ENCODE measurements around the gene SLAMF1. TPM values are rescaled to one million over a fixed set of nuclear protein-coding genes. Genes with fewer than 3 reads are reported as not detected.
A peak's percentile ranks its signal among the peaks of the same experiment; 100 is the strongest.

SLAMF1 gene
- total RNA-seq, 5 donors from 2014 or later (not counting 1 experiment from before 2014, with no cell fraction given): 19.4 to 38.7 (median 30.7) TPM

DNA sequence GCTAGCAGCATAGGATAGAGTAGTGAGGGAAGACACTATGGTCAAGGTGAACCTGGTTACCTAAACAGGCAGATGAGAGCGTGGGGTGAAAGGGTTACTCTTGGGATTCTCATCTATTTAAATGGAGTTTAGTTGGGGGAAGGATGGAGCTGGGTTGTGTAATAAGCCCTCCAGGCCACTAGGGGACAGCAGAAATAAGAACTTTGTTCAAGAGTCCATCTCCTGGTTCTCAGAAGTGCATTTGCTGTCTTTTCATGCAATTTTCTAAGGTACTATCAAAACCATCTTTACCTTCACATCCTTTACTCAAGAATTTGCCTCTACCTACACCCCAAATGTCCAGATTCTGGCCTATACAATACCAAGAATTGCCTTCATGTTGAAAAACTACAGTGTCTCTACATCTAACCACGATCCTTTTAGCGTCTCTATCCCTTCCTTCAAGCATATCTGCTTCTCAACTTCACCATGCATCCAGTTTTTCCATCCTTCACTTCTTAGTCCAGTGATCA lies 28.0 kb downstream of the SLAMF1 start:
- Histone ChIP-seq H3K27ac (ENCODE audit: low read length) (peak overlapping the region; percentile 24), H3K9me3 (peaks cover 2% of the 10 kb centered on the region), H3K4me1 (ENCODE audit: control insufficient read depth in 1 of 2, extremely low read depth in 1 of 2, insufficient read depth in 2 of 2, low read length in 2 of 2) (peaks cover 18 to 29% of the 10 kb centered on the region in 2 experiments), H3K36me3 (ENCODE audit: control insufficient read depth in 2 of 2, extremely low read depth in 1 of 2, insufficient read depth in 1 of 2, low read length in 1 of 2) (peaks cover 4 to 36% of the 10 kb centered on the region in 2 donors), H3K4me3 (ENCODE audit: control insufficient read depth in 1 of 2, extremely low read depth in 1 of 2, low read length in 1 of 2) (no peak overlapping the region), H3K27me3 (replicated peaks in 1 of 2; ENCODE audit: control insufficient read depth in 2 of 2, extremely low read depth in 1 of 2, insufficient read depth in 2 of 2, low read length in 1 of 2) (no peaks in the 10 kb centered on the region)
- no peaks in the 10 kb centered on the region for H3K27me3 Mint-ChIP-seq
- CTCF ChIA-PET: interaction anchor here (0.6 to 4.1 kb wide), 31 partner anchors 8 to 1120 kb away, joined by 3 to 30 read pairs (median 4); partner anchors contain the start of gene SLAMF1 (in 1 of the 2)
- POLR2A ChIA-PET: interaction anchor here in 1 of 2 donors (0.6 to 1.5 kb wide), 4 partner anchors 21 to 181 kb away, joined by 3 to 4 read pairs (median 3); partner anchors contain the start of gene SLAMF6
- H3K36me3 Mint-ChIP-seq: peaks cover 66% of the 10 kb centered on the region
- H3K9me3 Mint-ChIP-seq: no peaks in the 10 kb centered on the region
- DNase-seq: peak in 27 of 35 experiments; percentile 15 to 72 (median 37)
- H3K27ac Mint-ChIP-seq: peak overlapping the region; percentile 46 to 55
- H3K4me3 Mint-ChIP-seq: no peak overlapping the region
- H3K4me1 Mint-ChIP-seq: peaks cover 60 to 72% (median 67%) of the 10 kb centered on the region in 3 donors
- 100% methylated on average over 3 of the region's 3 CpGs for WGBS (ENCODE audit: insufficient coverage)
- peak in 3 of 4 experiments; percentile 37 to 52 (median 42) for ATAC-seq (replicated peaks in 1 of 4)

DNA sequence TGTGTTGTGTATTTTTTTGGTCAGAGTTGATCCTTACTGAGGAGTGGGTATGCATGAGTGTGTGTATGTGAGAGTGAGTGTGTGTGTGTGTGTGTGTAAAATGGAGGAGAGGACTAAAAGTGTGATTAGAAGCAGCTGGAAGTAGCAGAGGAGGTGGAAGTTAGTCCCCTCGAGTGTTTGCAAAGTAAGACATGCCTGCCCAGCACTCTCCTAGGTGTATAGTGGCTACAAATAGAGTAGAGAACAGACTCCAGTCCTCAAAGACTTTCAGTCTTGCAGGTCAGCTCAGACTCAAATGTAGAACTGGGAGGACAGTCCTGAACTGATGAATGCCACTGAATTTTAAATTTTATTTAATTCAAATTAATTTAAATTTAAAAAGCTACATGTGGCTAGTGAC lies 28.5 kb downstream of the SLAMF1 start:
- no peak for ATAC-seq (replicated peaks in 1 of 4)
- Histone ChIP-seq H3K36me3 (ENCODE audit: control insufficient read depth in 2 of 2, extremely low read depth in 1 of 2, insufficient read depth in 1 of 2, low read length in 1 of 2) (peaks cover 4 to 36% of the 10 kb centered on the region in 2 donors), H3K4me3 (ENCODE audit: control insufficient read depth in 1 of 2, extremely low read depth in 1 of 2, low read length in 1 of 2) (no peak overlapping the region), H3K27me3 (replicated peaks in 1 of 2; ENCODE audit: control insufficient read depth in 2 of 2, extremely low read depth in 1 of 2, insufficient read depth in 2 of 2, low read length in 1 of 2) (no peaks in the 10 kb centered on the region), H3K4me1 (ENCODE audit: control insufficient read depth in 1 of 2, extremely low read depth in 1 of 2, insufficient read depth in 2 of 2, low read length in 2 of 2) (peaks cover 13 to 24% of the 10 kb centered on the region in 2 experiments), H3K9me3 (peaks cover 2% of the 10 kb centered on the region), H3K27ac (ENCODE audit: low read length) (no peak overlapping the region)
- H3K36me3 Mint-ChIP-seq: peaks cover 64% of the 10 kb centered on the region
- H3K27me3 Mint-ChIP-seq: no peaks in the 10 kb centered on the region
- no peak overlapping the region for H3K4me3 Mint-ChIP-seq
- DNase-seq: no peak
- CTCF ChIA-PET: interaction anchor here (0.5 to 4.1 kb wide), 25 partner anchors 8 to 1120 kb away, joined by 3 to 30 read pairs (median 4); partner anchors contain the start of gene SLAMF1 (in 1 of the 2)
- H3K27ac Mint-ChIP-seq: peak overlapping the region; percentile 14 to 16
- H3K4me1 Mint-ChIP-seq: peaks cover 58 to 71% (median 63%) of the 10 kb centered on the region in 3 donors
- no CpG with 5 or more reads among the region's 1 CpG for WGBS (ENCODE audit: insufficient coverage)
- POLR2A ChIA-PET: interaction anchor here in 1 of 2 donors (0.6 to 0.9 kb wide), 2 partner anchors 63 to 180 kb away, joined by 3 to 4 read pairs; no protein-coding TSS in a partner anchor
- H3K9me3 Mint-ChIP-seq: no peaks in the 10 kb centered on the region

DNA sequence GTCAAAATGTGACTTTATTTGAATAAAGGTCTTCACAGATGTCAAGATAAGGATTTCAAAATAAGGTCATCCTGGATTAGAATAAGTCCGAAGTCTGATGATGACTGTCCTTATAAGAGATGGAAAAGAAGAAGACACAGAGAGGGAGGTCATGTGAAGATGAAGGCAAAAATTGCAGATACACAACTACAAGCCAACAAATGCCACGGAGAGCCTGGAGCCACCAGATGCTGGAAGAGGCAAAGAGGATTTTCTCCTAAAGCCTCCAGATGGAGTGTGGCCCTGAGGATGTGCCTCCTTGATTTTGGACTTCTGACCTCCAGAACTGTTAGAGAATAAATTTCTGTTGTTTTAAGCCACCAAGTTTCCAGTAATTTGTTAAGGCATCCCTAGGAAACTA lies 31.2 kb downstream of the SLAMF1 start:
- Histone ChIP-seq H3K27me3 (replicated peaks in 1 of 2; ENCODE audit: control insufficient read depth in 2 of 2, extremely low read depth in 1 of 2, insufficient read depth in 2 of 2, low read length in 1 of 2) (no peaks in the 10 kb centered on the region), H3K4me3 (ENCODE audit: control insufficient read depth in 1 of 2, extremely low read depth in 1 of 2, low read length in 1 of 2) (no peak overlapping the region), H3K9me3 (peaks cover 2% of the 10 kb centered on the region), H3K4me1 (ENCODE audit: control insufficient read depth in 1 of 2, extremely low read depth in 1 of 2, insufficient read depth in 2 of 2, low read length in 2 of 2) (peaks cover 7 to 9% of the 10 kb centered on the region in 2 experiments), H3K36me3 (ENCODE audit: control insufficient read depth in 2 of 2, extremely low read depth in 1 of 2, insufficient read depth in 1 of 2, low read length in 1 of 2) (peaks cover 0 to 46% of the 10 kb centered on the region in 2 donors), H3K27ac (ENCODE audit: low read length) (no peak overlapping the region)
- no peak overlapping the region for H3K4me3 Mint-ChIP-seq
- H3K36me3 Mint-ChIP-seq: peaks cover 58% of the 10 kb centered on the region
- no peaks in the 10 kb centered on the region for H3K27me3 Mint-ChIP-seq
- peak overlapping the region; percentile 34 to 60 for H3K27ac Mint-ChIP-seq
- no peak for DNase-seq
- H3K4me1 Mint-ChIP-seq: peaks cover 32 to 55% (median 42%) of the 10 kb centered on the region in 3 donors
- no peaks in the 10 kb centered on the region for H3K9me3 Mint-ChIP-seq
- POLR2A ChIA-PET: no interaction called here
- no CpG with 5 or more reads among the region's 2 CpGs for whole genome bisulfite sequencing (ENCODE audit: insufficient coverage)
- no peak for ATAC-seq (replicated peaks in 1 of 4)
- CTCF ChIA-PET: no interaction called here

DNA sequence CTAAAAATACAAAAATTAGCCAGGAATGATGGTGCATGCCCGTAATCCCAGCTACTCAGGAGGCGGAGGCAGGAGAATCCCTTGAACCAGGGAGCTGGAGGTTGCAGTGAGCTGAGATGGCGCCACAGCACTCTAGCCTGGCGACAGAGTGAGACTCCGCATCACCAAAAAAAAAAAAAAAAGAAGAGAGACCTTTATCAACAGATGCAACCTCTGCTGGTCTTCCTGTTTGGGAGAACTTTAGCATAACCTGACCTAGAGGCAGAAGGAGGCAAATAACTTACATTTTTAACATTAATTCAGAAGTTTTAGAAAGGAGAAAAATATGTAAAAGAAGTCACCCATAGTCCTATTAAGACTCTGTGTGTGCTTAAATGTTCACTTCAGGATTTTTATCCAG lies 32.4 kb downstream of the SLAMF1 start:
- Mint-ChIP-seq H3K4me3 (no peak overlapping the region), H3K27ac (peak overlapping the region; percentile 11 to 25), H3K36me3 (peaks cover 50% of the 10 kb centered on the region), H3K9me3 (no peaks in the 10 kb centered on the region), H3K4me1 (peaks cover 31 to 49% (median 41%) of the 10 kb centered on the region in 3 donors), H3K27me3 (no peaks in the 10 kb centered on the region)
- Histone ChIP-seq H3K9me3 (peaks cover 2% of the 10 kb centered on the region), H3K4me3 (ENCODE audit: control insufficient read depth in 1 of 2, extremely low read depth in 1 of 2, low read length in 1 of 2) (no peak overlapping the region), H3K36me3 (ENCODE audit: control insufficient read depth in 2 of 2, extremely low read depth in 1 of 2, insufficient read depth in 1 of 2, low read length in 1 of 2) (peaks cover 0 to 50% of the 10 kb centered on the region in 2 donors), H3K27me3 (replicated peaks in 1 of 2; ENCODE audit: control insufficient read depth in 2 of 2, extremely low read depth in 1 of 2, insufficient read depth in 2 of 2, low read length in 1 of 2) (no peaks in the 10 kb centered on the region), H3K4me1 (ENCODE audit: control insufficient read depth in 1 of 2, extremely low read depth in 1 of 2, insufficient read depth in 2 of 2, low read length in 2 of 2) (peaks cover 7 to 9% of the 10 kb centered on the region in 2 experiments), H3K27ac (ENCODE audit: low read length) (no peak overlapping the region)
- ChIA-PET POLR2A (no interaction called here), CTCF (interaction anchor here in 1 of 2 donors (1.4 kb wide), 1 partner anchor 61 kb away, joined by 4 read pairs; no protein-coding TSS in a partner anchor)
- no CpG with 5 or more reads among the region's 5 CpGs for WGBS (ENCODE audit: insufficient coverage)
- no peak for ATAC-seq (replicated peaks in 1 of 4)
- no peak for DNase-seq

DNA sequence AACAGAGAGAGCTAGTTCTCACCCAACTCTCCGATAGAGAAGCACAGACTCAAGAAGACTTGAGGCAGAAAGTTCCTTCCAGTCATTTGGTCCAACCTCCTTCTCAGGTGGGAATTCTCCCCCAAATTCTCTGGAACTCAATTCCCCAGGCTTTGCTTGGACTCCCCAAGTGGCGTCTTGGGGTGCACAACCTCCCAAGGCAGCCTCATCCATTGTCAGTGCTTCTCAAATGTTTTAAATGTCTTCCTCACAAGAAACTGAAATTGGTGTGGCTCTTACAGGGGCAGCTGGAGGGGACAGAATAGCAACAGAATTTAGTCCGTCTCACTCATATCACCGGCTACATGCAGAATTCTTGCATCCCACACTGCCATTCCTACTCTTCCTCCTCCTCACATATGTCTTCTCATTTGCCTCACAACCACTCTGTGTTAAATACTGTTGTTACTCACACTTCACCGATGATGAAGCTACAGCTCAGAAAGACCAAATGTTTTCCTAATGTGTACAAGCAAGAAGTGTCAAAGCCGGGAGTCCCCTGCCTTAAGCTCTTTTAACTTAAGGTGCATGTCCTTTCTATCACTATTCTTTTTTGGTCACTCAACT lies 34.1 kb downstream of the SLAMF1 start:
- H3K9me3 ChIP-seq: no peaks in the 10 kb centered on the region
- peaks cover 0 to 48% of the 10 kb centered on the region in 2 donors for H3K36me3 ChIP-seq (ENCODE audit: control insufficient read depth in 2 of 2, extremely low read depth in 1 of 2, insufficient read depth in 1 of 2, low read length in 1 of 2)
- peaks cover 7 to 8% of the 10 kb centered on the region in 2 experiments for H3K4me1 ChIP-seq (ENCODE audit: control insufficient read depth in 1 of 2, extremely low read depth in 1 of 2, insufficient read depth in 2 of 2, low read length in 2 of 2)
- Mint-ChIP-seq H3K27ac (peak overlapping the region; percentile 33 to 46), H3K4me1 (peaks cover 15 to 49% (median 37%) of the 10 kb centered on the region in 3 donors), H3K27me3 (no peaks in the 10 kb centered on the region), H3K9me3 (no peaks in the 10 kb centered on the region), H3K4me3 (no peak overlapping the region), H3K36me3 (peaks cover 41% of the 10 kb centered on the region)
- H3K27me3 ChIP-seq (replicated peaks in 1 of 2; ENCODE audit: control insufficient read depth in 2 of 2, extremely low read depth in 1 of 2, insufficient read depth in 2 of 2, low read length in 1 of 2): no peaks in the 10 kb centered on the region
- 94% methylated on average over 4 of the region's 6 CpGs for whole genome bisulfite sequencing (ENCODE audit: insufficient coverage)
- no peak overlapping the region for H3K27ac ChIP-seq (ENCODE audit: low read length)
- DNase-seq: no peak
- ChIA-PET POLR2A (interaction anchor here (0.6 to 0.9 kb wide), 3 partner anchors 49 to 240 kb away, joined by 3 read pairs; no protein-coding TSS in a partner anchor), CTCF (interaction anchor here (0.6 to 1.5 kb wide), 3 partner anchors 10 to 67 kb away, joined by 3 read pairs; no protein-coding TSS in a partner anchor)
- ATAC-seq (replicated peaks in 1 of 4): no peak
- H3K4me3 ChIP-seq (ENCODE audit: control insufficient read depth in 1 of 2, extremely low read depth in 1 of 2, low read length in 1 of 2): no peak overlapping the region

DNA sequence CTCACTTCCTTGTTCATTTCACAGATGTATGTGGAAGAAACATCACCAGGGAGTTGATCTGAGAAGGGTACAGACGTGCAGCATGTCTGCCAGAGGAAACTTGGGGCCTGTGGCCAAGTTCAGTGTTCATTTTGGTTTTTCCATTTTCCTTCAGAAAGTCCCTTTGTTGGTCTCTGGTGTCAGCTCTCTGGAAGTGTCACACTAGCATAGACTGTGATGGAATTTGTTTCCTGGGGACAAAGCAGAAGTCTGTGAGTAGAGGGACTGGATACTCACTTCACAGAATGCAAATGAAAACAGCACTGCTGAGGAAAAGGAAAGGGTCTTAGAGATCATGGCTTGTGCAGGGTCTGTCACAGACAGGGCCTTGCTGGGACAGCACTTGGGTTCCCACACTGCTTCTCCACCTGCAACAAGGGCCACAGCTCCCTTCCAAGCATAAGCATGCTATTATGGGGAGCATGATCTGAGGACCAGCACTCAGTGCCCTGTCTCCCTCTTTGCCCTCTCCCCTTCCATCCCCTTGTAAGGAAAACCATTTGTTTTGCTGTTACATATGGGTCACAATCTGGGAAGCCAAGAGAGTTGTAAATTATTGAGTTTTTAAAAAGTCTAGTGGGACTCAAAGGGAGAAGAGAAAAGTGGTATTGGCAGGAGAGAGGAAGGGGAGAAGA lies 36.1 kb downstream of the SLAMF1 start:
- 25% methylated on average over 1 of the region's 1 CpG for WGBS (ENCODE audit: insufficient coverage)
- H3K4me1 Mint-ChIP-seq: peaks cover 27 to 61% (median 48%) of the 10 kb centered on the region in 3 donors
- POLR2A ChIA-PET: interaction anchor here (0.6 kb wide), 2 partner anchors 81 to 182 kb away, joined by 3 to 5 read pairs; no protein-coding TSS in a partner anchor

More for the DNA sequence above, 36.1 kb downstream of the SLAMF1 start:
- Mint-ChIP-seq H3K27ac (peak overlapping the region; percentile 73 to 82), H3K27me3 (no peaks in the 10 kb centered on the region), H3K9me3 (no peaks in the 10 kb centered on the region), H3K36me3 (peaks cover 41% of the 10 kb centered on the region), H3K4me3 (no peak overlapping the region)
- Histone ChIP-seq H3K4me1 (ENCODE audit: control insufficient read depth in 1 of 2, extremely low read depth in 1 of 2, insufficient read depth in 2 of 2, low read length in 2 of 2) (peaks cover 9 to 25% of the 10 kb centered on the region in 2 experiments), H3K9me3 (no peaks in the 10 kb centered on the region), H3K4me3 (ENCODE audit: control insufficient read depth in 1 of 2, extremely low read depth in 1 of 2, low read length in 1 of 2) (no peak overlapping the region), H3K27ac (ENCODE audit: low read length) (no peak overlapping the region), H3K27me3 (replicated peaks in 1 of 2; ENCODE audit: control insufficient read depth in 2 of 2, extremely low read depth in 1 of 2, insufficient read depth in 2 of 2, low read length in 1 of 2) (no peaks in the 10 kb centered on the region), H3K36me3 (ENCODE audit: control insufficient read depth in 2 of 2, extremely low read depth in 1 of 2, insufficient read depth in 1 of 2, low read length in 1 of 2) (peaks cover 0 to 51% of the 10 kb centered on the region in 2 donors)
- ATAC-seq (replicated peaks in 1 of 4) (no peak), DNase-seq (no peak)
- CTCF ChIA-PET: interaction anchor here (0.5 to 2.0 kb wide), 5 partner anchors 9 to 73 kb away, joined by 3 to 8 read pairs (median 4); no protein-coding TSS in a partner anchor
